GM21360 (cell line): ENCODE measurements around the gene MYLK.

Source experiments
- ATAC-seq: cut with Tn5 transposase; IDR thresholded peaks from one replicate; pipeline ENCODE4 v1.9.1; 2021; ENCODE audit warnings: mild to moderate bottlenecking, moderate library complexity; ENCODE audit not compliant: unreplicated experiment

Gene MYLK

GRCh38 chr3:123778991-123779622, 105.0 kb downstream of the MYLK start:
- ATAC-seq, result no peak

GRCh38 chr3:123778525-123778924, 105.6 kb downstream of the MYLK start:
- ATAC-seq, result no peak

GRCh38 chr3:123776071-123776782, 107.9 kb downstream of the MYLK start:
- no peak for ATAC-seq

DNA sequence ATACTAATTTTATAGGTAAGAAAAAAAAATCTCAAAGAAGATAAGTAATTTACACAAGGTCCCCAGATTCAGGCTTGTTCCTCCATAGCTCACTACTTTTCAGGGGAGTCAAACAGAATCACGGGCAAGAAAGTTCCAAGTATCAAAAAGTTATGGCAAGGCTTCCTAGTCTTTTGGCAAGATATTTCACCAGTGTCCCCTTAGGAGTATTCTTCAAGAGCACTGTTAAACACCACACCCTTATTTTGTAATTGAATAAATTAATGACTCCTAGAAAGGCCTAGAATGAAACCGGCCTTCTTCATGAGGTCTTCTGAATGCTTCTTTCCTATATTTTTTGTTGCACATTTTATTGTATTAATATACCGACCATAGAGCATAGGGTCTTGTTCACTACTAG, 109.7 kb downstream of the MYLK start:
- no peak for ATAC-seq

- no peak for ATAC-seq
Measured at GRCh38 chr3:123773681-123774431, 110.3 kb downstream of the MYLK start.

DNA sequence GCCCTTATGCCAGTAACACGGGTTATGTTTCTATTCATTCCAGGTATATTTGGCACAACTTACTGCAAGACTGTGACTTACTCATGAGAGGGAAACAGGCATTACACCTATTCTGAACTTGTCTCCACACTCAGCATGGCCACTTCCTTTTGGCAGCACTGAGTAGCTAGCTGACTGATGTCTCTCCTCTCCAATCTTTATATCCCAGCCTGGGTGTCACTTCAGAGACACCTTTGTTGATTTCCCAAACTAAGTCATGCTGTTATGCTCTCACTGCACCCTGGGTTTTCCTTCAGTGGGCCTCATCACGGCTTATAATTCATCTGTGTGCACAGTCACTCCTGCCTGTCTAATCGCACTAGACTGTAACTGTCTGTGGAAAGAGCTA, 114.8 kb downstream of the MYLK start:
- no peak for ATAC-seq

DNA sequence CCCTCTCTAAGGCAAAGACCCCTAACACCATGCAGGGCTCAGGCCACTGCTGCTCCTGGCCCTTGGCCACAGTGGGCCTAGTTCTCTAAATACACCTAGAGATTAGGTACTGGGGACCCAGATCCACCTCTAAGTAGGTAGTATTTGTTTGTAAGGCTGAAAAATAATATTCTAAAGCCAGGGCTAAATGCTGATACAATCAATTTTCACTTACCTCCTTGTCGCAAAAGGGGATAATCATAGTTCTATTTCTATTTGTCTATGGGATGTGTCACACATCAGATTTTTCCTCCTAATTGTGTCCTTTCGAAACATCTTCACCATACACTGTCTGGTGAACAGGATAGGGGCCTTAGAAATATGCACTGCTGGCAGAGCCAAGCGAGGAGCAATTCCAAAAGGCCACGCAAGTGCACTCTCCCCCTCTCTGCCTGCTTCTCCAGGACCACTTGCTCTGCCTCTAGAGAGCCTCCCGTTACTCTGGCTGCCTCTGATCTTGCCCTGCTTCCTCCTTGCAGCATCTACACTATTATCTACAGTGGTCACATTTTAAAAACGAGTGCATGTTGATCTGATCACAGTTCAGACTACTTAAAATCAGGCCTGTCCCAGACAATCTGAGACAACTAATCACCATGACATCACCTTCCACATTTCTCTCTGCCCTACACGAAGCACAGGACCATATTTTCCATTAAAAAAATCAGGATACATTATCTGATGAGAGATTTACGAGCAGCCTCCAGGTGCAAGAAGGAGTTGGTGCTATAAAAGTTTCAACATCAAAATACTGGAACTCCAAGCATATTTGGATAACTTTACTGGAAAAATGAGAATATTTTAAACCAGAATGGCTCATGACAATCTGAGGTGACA, 115.4 kb downstream of the MYLK start:
- no peak for ATAC-seq

DNA sequence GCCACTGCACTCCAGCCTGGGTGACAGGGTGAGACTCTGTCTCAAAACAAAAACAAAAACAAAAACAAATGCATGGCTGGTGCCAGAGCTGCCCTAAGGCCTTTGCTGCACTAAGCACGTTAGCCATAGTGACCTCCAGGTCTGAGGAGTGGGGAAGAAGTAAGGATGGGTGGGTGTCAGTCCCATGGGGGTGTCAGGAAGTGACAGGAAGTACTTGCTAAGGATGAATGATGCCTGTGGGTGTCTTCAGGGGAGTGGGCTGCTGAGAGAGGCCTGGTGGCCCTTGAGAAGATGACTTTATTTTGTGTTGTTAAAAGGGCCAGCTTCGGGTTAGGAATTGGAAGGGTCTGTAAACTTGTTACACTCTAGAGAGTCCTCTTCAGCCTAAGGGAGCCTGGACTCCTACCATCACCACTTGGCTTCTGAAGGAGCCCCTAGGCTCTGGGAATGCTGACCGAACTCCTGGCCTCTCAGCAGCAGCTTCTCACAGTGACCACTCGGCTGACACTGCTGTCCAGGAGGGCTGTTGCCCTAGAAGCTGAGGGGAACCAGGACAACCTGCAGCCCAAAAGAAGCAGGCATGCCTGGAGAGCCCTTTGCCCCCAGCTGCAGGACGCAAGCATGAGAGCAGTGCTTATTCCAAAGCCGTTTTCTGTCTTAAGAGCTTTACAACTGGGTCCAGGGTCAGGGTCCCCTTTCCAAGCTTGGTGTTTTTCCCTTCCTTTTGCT, 116.4 kb downstream of the MYLK start:
- ATAC-seq, result no peak

DNA sequence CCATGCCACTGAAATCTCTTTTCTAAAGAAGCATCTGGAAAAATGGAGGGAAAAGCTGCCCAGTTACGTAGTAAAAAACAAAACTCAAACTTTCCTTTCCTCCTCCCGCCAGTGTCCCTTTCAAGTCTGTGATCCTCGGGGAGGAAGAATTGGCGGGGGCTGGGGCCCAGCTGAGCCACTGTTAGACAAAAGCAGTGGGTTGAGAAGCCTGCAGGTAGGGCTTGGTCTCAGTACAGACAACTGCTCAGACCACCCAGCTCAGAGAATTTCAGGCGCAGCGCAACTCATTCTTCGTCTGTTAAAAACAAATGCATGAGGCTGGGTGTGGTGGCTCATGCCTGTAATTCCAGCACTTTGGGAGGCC, 117.1 kb downstream of the MYLK start:
- no peak for ATAC-seq

DNA sequence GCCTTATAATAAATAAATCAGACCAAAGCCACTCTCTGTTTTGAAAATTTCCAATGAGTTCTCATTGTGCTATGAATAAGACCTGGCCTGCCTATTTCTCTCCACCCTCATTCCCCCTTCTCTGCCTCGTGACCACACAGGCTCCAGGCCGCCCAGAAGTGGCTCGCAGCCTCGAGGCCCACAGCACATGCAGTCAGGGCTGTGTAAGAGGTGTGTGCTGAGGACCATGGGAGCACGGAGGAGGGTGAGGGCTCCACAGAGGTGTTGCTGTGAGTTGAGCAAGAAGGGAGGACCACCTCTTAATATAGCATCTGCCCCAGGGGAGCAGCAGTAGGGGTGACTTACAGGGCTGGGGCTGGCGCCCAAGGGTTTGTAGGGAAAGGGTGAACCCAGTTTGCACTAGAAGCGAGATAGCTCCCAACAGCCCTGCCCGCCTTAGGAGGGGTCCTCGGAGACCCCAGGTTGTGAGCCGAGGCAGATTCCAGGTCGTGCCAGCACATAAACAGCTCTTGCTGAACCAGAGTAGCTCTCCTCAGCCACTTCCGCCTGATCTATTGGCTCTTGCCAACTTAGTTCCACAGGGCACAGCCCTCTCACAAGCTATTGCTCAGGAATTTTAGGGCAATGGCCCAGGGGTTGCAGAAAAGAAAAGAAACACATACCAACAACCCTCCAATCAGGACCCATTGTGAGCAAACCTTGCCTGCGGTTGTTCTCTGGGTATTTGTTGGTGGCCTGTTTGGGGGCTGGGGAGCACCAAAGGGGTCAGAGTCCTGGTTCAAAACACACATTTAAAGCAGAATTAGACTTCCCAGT, 117.7 kb downstream of the MYLK start:
- ATAC-seq, result no peak

DNA sequence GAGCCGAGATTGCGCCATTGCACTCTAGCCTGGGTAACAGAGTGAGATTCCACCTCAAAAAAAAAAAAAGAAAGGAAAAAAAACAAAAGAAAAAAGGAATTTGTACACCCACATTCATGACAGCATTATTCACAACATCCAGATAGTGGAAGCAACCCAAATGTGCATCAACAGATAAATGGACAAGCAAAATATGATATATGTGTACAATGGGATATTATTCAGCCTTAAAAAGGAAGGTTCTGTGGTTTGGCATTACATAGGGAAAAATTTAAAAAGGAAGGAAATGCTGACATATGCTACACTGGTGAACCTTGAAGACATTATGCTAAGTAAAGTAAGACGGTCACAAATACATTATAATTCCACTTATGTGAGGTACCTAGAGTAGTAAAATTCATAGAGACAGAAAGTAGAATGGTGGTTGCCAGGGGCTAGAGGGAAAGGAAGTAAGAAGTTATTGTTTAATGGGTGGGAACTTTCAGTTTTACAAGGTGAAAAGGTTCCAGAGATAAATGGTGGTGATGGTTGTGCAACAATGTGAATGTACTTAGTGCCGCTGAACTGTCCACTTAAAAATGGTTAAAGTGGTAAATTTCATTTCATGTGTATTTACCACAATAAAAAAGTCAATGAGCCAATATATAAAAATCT, 118.5 kb downstream of the MYLK start:
- no peak for ATAC-seq

GRCh38 chr3:123764647-123765046, 119.5 kb downstream of the MYLK start:
- no peak for ATAC-seq

DNA sequence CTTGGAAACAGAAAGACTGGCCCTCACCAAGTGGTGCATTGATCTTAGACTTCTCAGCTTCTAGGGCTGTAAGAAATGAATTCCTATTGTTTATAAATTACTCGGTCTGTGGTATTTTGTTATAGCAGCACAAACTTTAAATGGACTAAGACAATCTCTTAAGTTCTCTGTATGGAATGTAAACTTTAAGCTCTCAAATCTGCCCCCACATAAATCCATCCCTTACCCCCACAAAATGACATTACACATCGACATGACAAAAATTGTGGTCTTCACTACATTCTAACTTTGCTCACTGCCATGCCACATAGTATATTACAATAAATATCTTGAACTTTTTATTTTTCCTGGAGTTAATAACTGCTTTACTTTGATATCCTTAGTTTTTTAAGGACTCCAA, 121.3 kb downstream of the MYLK start:
- no peak for ATAC-seq

DNA sequence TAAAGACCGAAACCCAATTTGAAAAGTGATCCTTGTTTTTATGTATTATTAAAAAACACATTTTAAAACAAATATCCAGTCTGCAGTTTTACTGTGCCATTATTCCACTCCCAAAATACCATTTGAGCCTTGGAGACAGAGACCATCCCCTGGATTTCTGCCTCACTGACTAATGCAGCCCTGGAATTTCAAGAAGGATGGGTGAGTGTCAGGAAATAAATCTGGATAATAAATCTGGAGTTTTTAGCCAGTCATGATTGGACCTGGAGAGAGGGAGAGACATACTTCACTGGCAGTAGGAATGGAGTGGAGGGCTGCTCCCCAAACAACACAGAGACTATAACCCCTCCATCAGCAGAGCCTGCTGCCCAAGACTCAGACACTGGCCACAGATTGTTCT, 123.3 kb downstream of the MYLK start:
- no peak for ATAC-seq

GRCh38 chr3:123759871-123760270, 124.3 kb downstream of the MYLK start:
- no peak for ATAC-seq

- no peak for ATAC-seq
Measured at GRCh38 chr3:123759311-123759710, 124.8 kb downstream of the MYLK start.

DNA sequence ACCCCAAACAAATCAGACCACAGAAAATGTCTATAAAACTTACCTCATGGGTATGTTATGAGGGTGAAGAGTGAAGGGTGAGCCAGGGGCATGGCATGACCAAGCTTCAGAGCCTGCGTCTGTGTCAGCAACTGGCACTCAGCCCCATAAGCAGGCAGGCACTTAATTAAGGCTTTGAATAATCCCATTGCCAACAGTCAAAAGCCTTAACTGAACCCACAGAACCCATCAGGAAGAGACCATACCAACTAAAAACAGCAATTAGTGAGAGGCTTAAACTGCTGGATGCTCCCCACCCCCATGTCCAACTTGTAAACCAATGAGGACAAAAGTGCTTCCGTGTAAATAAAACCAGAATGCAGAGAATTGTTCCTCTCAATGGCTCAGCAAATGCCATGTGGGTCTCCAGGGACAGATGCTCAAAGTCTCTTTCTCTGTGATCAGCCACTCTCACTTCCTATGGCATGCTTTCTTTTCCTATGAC, 126.0 kb downstream of the MYLK start:
- no peak for ATAC-seq

- no peak for ATAC-seq
Measured at GRCh38 chr3:123757281-123757940, 126.7 kb downstream of the MYLK start.

DNA sequence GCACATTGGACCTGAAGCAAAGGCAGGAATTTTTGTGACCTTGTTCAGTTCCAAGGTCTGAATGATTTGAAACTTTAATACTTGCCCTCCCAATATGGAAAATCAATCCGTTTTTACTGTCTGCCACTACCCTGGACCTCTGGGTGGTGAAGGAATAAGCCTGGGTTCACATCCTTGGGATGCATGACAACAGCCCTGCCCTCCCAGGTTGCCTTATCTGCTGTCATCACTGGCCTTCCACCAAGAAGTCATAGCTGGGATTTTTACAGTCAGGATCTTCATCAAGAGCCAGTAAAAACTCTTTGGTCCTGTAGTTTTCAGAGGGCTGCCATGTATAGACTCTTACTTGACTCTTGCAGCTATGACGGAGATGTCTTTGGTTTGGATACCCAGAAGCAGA, 128.6 kb downstream of the MYLK start:
- no peak for ATAC-seq
